NCI-H82 (cell line): ENCODE results near the gene SNCA.

Experiments
- DNase-seq: peaks from one replicate; lab custom pipeline; 2025; lab: John Stamatoyannopoulos, UW

SNCA gene

GRCh38 chr4:89836897-89837384 lies at the start of gene SNCA:
SNCA (minus strand) TSS chr4:89837161; CDS start chr4:89835667, 1,494 bp downstream.
- peak; percentile 89 for DNase-seq

- DNase-seq = no peak
Measured at GRCh38 chr4:89879215-89879614, 42.3 kb upstream of the SNCA start.

- no peak for DNase-seq
Measured at GRCh38 chr4:89878611-89879010, 41.6 kb upstream of the SNCA start.

GRCh38 chr4:89876548-89876947 lies 39.6 kb upstream of the SNCA start:
- no peak for DNase-seq

GRCh38 chr4:89871211-89871610 lies 34.2 kb upstream of the SNCA start:
- DNase-seq = peak; percentile 69

- no peak for DNase-seq
Measured at GRCh38 chr4:89868999-89869589, 32.1 kb upstream of the SNCA start.

GRCh38 chr4:89868276-89868675 lies 31.3 kb upstream of the SNCA start:
- no peak for DNase-seq

- no peak for DNase-seq
Measured at GRCh38 chr4:89863533-89863932, 26.6 kb upstream of the SNCA start.

- DNase-seq = no peak
Measured at GRCh38 chr4:89860971-89861370, 24.0 kb upstream of the SNCA start.

- no peak for DNase-seq
Measured at GRCh38 chr4:89855236-89855635, 18.3 kb upstream of the SNCA start.

- DNase-seq = no peak
Measured at GRCh38 chr4:89847571-89848325, 10.8 kb upstream of the SNCA start.

GRCh38 chr4:89839558-89839957 lies 2.6 kb upstream of the SNCA start:
- no peak for DNase-seq

GRCh38 chr4:89837993-89838390 lies 1.0 kb upstream of the SNCA start:
- DNase-seq = peak; percentile 71

GRCh38 chr4:89837385-89837992 lies 528 bp upstream of the SNCA start:
- DNase-seq = peak; percentile 79

- DNase-seq = peak; percentile 32
Measured at GRCh38 chr4:89836031-89836745, 773 bp downstream of the SNCA start.

- no peak for DNase-seq
Measured at GRCh38 chr4:89835413-89835812, 1.5 kb downstream of the SNCA start.

- no peak for DNase-seq
Measured at GRCh38 chr4:89834486-89835209, 2.3 kb downstream of the SNCA start.

GRCh38 chr4:89829470-89830138 lies 7.4 kb downstream of the SNCA start:
- DNase-seq = no peak

- no peak for DNase-seq
Measured at GRCh38 chr4:89823416-89823815, 13.5 kb downstream of the SNCA start.

- no peak for DNase-seq
Measured at GRCh38 chr4:89821612-89822011, 15.3 kb downstream of the SNCA start.

- no peak for DNase-seq
Measured at GRCh38 chr4:89820010-89820409, 17.0 kb downstream of the SNCA start.
